ENCODE measurements around the gene TBCA.

The TBCA gene

DNA sequence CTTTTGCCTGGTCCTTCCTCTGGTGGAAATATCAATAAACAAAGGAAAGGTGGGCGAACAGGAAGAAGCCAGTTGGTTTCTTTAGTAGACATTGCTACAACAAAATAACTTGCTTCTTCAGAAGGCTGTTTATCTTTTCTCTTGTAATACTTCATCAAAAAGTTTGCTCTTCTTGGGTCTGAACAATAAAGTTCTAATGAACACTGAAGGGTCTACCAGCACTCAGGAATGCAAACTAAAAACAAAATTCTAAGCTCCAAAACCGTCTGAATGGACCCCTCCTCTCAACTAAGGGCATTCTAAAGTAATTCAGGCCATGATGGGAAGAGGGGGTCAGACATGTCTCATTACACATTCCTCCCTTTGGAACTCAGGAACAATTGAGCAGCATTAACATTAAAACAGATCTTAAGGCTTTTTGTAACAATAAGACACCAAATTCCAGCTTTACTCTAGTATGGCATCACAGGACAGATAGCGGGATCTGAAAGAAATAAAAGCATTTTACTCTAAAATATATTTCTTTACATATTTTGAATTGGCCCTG, 2.3 kb downstream of the TBCA start:
- Histone ChIP-seq H3K4me3 (IDR thresholded peaks at IDR 0.05; ENCODE audit: insufficient read depth, low read depth, low read length) (no peak overlapping the region), H3K9ac (no peak overlapping the region; the same call in 1 of the 2 replicates), H3K79me2 (ENCODE audit: insufficient read depth, low read depth) (peaks cover 71% of the 10 kb centered on the region), H3K4me1 (ENCODE audit: low read depth, poor library complexity, severe bottlenecking) (peaks cover 60% of the 10 kb centered on the region), H3K4me2 (peak overlapping the region; percentile 75), H2AFZ (ENCODE audit: low read depth) (no peak overlapping the region), H3K36me3 (ENCODE audit: insufficient read depth) (no peaks in the 10 kb centered on the region; the same call in 1 of the 2 replicates), H4K20me1 (ENCODE audit: insufficient read depth) (peaks cover 28% of the 10 kb centered on the region), H3K27me3 (ENCODE audit: insufficient read depth, low read depth) (no peaks in the 10 kb centered on the region), H3K27ac (no peak overlapping the region)
- TF ChIP-seq, protein P1, sequence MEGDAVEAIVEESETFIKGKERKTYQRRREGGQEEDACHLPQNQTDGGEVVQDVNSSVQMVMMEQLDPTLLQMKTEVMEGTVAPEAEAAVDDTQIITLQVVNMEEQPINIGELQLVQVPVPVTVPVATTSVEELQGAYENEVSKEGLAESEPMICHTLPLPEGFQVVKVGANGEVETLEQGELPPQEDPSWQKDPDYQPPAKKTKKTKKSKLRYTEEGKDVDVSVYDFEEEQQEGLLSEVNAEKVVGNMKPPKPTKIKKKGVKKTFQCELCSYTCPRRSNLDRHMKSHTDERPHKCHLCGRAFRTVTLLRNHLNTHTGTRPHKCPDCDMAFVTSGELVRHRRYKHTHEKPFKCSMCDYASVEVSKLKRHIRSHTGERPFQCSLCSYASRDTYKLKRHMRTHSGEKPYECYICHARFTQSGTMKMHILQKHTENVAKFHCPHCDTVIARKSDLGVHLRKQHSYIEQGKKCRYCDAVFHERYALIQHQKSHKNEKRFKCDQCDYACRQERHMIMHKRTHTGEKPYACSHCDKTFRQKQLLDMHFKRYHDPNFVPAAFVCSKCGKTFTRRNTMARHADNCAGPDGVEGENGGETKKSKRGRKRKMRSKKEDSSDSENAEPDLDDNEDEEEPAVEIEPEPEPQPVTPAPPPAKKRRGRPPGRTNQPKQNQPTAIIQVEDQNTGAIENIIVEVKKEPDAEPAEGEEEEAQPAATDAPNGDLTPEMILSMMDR (conservative IDR thresholded peaks at IDR 0.05; ENCODE audit: low read depth, low read length), result no peak

DNA sequence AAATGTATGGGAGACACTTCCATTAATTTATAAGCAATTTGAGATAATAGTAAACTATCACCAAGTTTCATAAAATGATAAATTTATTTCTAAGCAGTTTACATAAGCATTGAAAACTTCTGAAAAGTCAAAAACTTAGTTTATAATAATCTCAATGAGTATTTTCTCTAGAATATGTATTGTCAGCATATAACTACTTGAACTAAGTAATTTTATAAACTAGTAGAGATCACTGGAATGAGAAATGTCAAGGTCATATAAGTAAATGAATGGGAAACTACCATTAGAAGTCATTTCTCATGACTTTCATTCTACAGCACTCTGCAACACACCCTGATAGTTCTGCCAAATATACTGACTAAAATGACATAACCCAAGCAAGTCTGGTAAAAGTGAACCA, 3.4 kb downstream of the TBCA start:
- peaks cover 60% of the 10 kb centered on the region for H3K4me1 ChIP-seq (ENCODE audit: low read depth, poor library complexity, severe bottlenecking)
- no peak overlapping the region for H2AFZ ChIP-seq (ENCODE audit: low read depth)
- H3K4me2 ChIP-seq, result peak overlapping the region; percentile 75; the same call in 1 of the 2 replicates
- peaks cover 33% of the 10 kb centered on the region for H4K20me1 ChIP-seq (ENCODE audit: insufficient read depth)
- TF ChIP-seq, protein P1 (conservative IDR thresholded peaks at IDR 0.05; ENCODE audit: low read depth, low read length), result no peak
- no peak overlapping the region for H3K27ac ChIP-seq
- peaks cover 4% of the 10 kb centered on the region; the same call in 1 of the 2 replicates for H3K36me3 ChIP-seq (ENCODE audit: insufficient read depth)
- peaks cover 82% of the 10 kb centered on the region for H3K79me2 ChIP-seq (ENCODE audit: insufficient read depth, low read depth)
- H3K27me3 ChIP-seq (ENCODE audit: insufficient read depth, low read depth), result no peaks in the 10 kb centered on the region
- H3K9ac ChIP-seq, result no peak overlapping the region
- no peak overlapping the region for H3K4me3 ChIP-seq (IDR thresholded peaks at IDR 0.05; ENCODE audit: insufficient read depth, low read depth, low read length)

DNA sequence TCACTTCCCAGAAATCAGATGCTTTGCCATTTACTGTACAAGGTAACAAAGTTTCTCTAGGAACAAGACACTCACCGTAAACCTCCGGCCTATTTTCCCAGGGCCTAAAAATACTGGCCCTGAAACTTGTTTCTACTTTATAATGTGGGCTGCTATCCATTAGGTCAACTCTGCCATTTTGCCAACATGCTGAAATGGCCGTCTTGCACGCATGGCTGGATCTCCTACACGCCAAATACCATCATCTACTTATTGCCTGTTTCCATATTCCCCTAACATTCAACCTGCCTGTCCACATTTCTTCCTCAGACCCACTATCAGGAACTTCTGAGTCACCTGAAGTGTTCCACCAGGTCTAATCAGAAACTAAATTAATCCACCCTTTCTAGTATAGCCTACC, 4.7 kb downstream of the TBCA start:
- no peak overlapping the region for H3K4me2 ChIP-seq
- H3K27me3 ChIP-seq (ENCODE audit: insufficient read depth, low read depth), result no peaks in the 10 kb centered on the region
- TF ChIP-seq, protein P1 (conservative IDR thresholded peaks at IDR 0.05; ENCODE audit: low read depth, low read length), result no peak
- H3K4me1 ChIP-seq (ENCODE audit: low read depth, poor library complexity, severe bottlenecking), result peaks cover 54% of the 10 kb centered on the region
- no peak overlapping the region for H3K9ac ChIP-seq
- peaks cover 4% of the 10 kb centered on the region; the same call in 1 of the 2 replicates for H3K36me3 ChIP-seq (ENCODE audit: insufficient read depth)
- no peak overlapping the region for H3K27ac ChIP-seq
- peaks cover 93% of the 10 kb centered on the region for H3K79me2 ChIP-seq (ENCODE audit: insufficient read depth, low read depth)
- no peak overlapping the region for H3K4me3 ChIP-seq (IDR thresholded peaks at IDR 0.05; ENCODE audit: insufficient read depth, low read depth, low read length)
- peaks cover 33% of the 10 kb centered on the region for H4K20me1 ChIP-seq (ENCODE audit: insufficient read depth)
- H2AFZ ChIP-seq (ENCODE audit: low read depth), result no peak overlapping the region

DNA sequence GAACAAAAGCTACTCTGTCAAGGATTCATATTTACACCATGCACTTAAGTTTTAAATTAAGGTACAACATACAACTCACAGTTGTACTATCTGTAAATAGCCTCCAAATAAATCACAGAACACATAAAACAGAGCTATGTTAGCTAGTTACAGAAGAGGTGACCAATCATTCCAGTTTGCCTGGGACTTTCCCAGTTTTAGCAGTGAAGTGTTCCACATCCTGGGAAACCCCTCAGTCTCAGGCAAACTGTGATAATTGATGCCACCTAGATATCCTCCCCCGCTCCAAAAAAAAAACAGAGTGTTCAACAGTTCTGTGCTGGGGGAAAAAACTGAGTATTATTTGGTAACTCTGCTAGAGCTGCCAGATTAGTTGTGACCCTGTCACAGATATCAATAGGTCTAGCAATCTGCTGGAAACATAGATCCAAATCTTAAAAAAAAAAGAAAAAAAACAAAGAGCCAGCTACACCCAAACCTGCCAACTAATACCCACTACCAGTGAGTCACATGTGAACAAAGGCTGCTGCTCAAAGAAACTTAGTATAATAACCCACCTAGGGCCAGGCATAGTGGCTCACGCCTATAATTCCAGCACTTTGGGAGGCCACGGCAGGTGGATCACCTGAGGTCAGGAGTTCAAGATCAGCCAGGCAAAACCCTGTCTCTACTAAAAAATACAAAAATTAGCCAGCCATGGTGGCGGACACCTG, 5.7 kb downstream of the TBCA start:
- Histone ChIP-seq H3K79me2 (ENCODE audit: insufficient read depth, low read depth) (peaks cover 96% of the 10 kb centered on the region), H3K27ac (no peak overlapping the region; the same call in 1 of the 2 replicates), H4K20me1 (ENCODE audit: insufficient read depth) (peaks cover 38% of the 10 kb centered on the region), H3K4me1 (ENCODE audit: low read depth, poor library complexity, severe bottlenecking) (peaks cover 54% of the 10 kb centered on the region), H3K36me3 (ENCODE audit: insufficient read depth) (peaks cover 4% of the 10 kb centered on the region; the same call in 1 of the 2 replicates), H3K9ac (no peak overlapping the region), H3K4me2 (peak overlapping the region; percentile 10; the same call in 1 of the 2 replicates), H2AFZ (ENCODE audit: low read depth) (no peak overlapping the region), H3K4me3 (IDR thresholded peaks at IDR 0.05; ENCODE audit: insufficient read depth, low read depth, low read length) (no peak overlapping the region), H3K27me3 (ENCODE audit: insufficient read depth, low read depth) (no peaks in the 10 kb centered on the region)
- TF ChIP-seq, protein P1 (conservative IDR thresholded peaks at IDR 0.05; ENCODE audit: low read depth, low read length), result no peak
